Hepatocyte (in vitro differentiated cells): ENCODE data around the gene PRDM15.

ENCODE experiments used
- CTCF ChIP-seq: fragments of 200-600 bp; sonication (generic); IDR thresholded peaks from 2 replicates; pipeline ENCODE4 v1.5.1; 2016; ENCODE audit warnings: antibody characterized with exemption, mild to moderate bottlenecking; ENCODE audit not compliant: poor library complexity
- EZH2 ChIP-seq: fragments of 200-600 bp; sonication (generic); IDR thresholded peaks from 2 replicates; pipeline ENCODE4 v1.6.1; 2016; ENCODE audit warnings: antibody characterized with exemption, mild to moderate bottlenecking, borderline replicate concordance

- TF ChIP-seq CTCF = no peak
- TF ChIP-seq EZH2 = no peak
Observed at GRCh38 chr21:41876928-41877652, 2.1 kb downstream of the PRDM15 start.
